Measurements from ENCODE around the gene KCNK3. TPM values are rescaled to one million over a fixed set of nuclear protein-coding genes. Genes with fewer than 3 reads are reported as not detected.

The KCNK3 gene
- total and polyA plus RNA-seq, 10 of the 15 experiments (the other 5 are each of a cell fraction or from before 2014, with no cell fraction given) = 0.13 TPM; not detected in 9

- no peak for TF ChIP-seq CUX1 (IDR thresholded peaks at IDR 0.05; ENCODE audit: insufficient replicate concordance, low read depth, low read length)
Observed at GRCh38 chr2:26652361-26653041, 40.0 kb upstream of the KCNK3 start (continued).

- H3K27ac ChIP-seq (ENCODE audit: control insufficient read depth, insufficient read depth) = no peak overlapping the region
- no peak overlapping the region for H3K4me3 ChIP-seq
- no peaks in the 10 kb centered on the region for H3K36me3 ChIP-seq (ENCODE audit: control insufficient read depth in 2 of 2, insufficient read depth in 2 of 2, low read length in 1 of 2)
- SMC1A ChIA-PET (ENCODE audit: uncharacterized antibody, unreplicated experiment) = no interaction called here
- H3K4me2 ChIP-seq (ENCODE audit: control insufficient read depth, insufficient read depth) = no peak overlapping the region
- no peaks in the 10 kb centered on the region for H4K20me1 ChIP-seq (ENCODE audit: control insufficient read depth, insufficient read depth)
- 10% methylated on average over 11 of the region's 13 CpGs for WGBS (ENCODE audit: insufficient coverage, insufficient replicate concordance, low lambda C conversion rate, missing lambda C conversion rate)
- no peak for DNase-seq (ENCODE audit: low read depth, low spot score)
- no peak for ATAC-seq
- peaks cover 0 to 3% of the 10 kb centered on the region in 2 experiments; a peak in 1 of 4 replicates for H3K27me3 ChIP-seq (replicated peaks in 1 of 2; ENCODE audit: control insufficient read depth in 2 of 2, insufficient read depth in 2 of 2, low read length in 1 of 2)
- no peaks in the 10 kb centered on the region for H3K4me1 ChIP-seq (ENCODE audit: control insufficient read depth, insufficient read depth, low read length)
- FAIRE-seq = no peak
- no peaks in the 10 kb centered on the region for H3K79me2 ChIP-seq (ENCODE audit: control insufficient read depth, insufficient read depth, low read length)
- intact Hi-C loops (cut with micrococcal nuclease; ENCODE audit: unreplicated experiment) = no loop called here
- in situ Hi-C loops (cut with MboI) = no loop called here
- no peak overlapping the region for H2AFZ ChIP-seq (ENCODE audit: control insufficient read depth, low read depth, low read length)
- no TSS peak for BruUV-seq (replicated peaks)
- no peaks in the 10 kb centered on the region; the same call in 2 of the 3 replicates for H3K9me3 ChIP-seq (replicated peaks; ENCODE audit: control insufficient read depth, insufficient read depth, low read length)
- POLR2A ChIA-PET = no interaction called here
- CTCF ChIA-PET = no interaction called here
- RAD21 ChIA-PET (ENCODE audit: unreplicated experiment) = no interaction called here
- H3K9ac ChIP-seq (ENCODE audit: control insufficient read depth, insufficient read depth, low read length) = no peak overlapping the region
- no peak for TF ChIP-seq IKZF1 (conservative IDR thresholded peaks at IDR 0.05)
- no peak for TF ChIP-seq PML (IDR thresholded peaks at IDR 0.05; ENCODE audit: low read length)
- no peak for TF ChIP-seq YBX1 (IDR thresholded peaks at IDR 0.05)
- no peak for TF ChIP-seq PAX8 (IDR thresholded peaks at IDR 0.05)
- TF ChIP-seq STAT3 (IDR thresholded peaks at IDR 0.05; ENCODE audit: low read depth, low read length) = no peak
- TF ChIP-seq EGR1 (IDR thresholded peaks at IDR 0.05; ENCODE audit: borderline replicate concordance in 1 of 2, low read depth in 2 of 2, low read length in 2 of 2) = no peak
- no peak for TF ChIP-seq TCF12 (IDR thresholded peaks at IDR 0.05; ENCODE audit: low read depth, low read length)
- TF ChIP-seq RCOR1 (conservative IDR thresholded peaks at IDR 0.05; ENCODE audit: low read depth, low read length) = no peak
- TF ChIP-seq EED (IDR thresholded peaks at IDR 0.05; ENCODE audit: low read depth) = no peak
- TF ChIP-seq NBN (IDR thresholded peaks at IDR 0.05) = no peak
- no peak for TF ChIP-seq RAD51 (IDR thresholded peaks at IDR 0.05)
- TF ChIP-seq EZH2 (IDR thresholded peaks at IDR 0.05; ENCODE audit: borderline replicate concordance, control insufficient read depth, low read depth, low read length) = no peak
- no peak for TF ChIP-seq NRF1 (conservative IDR thresholded peaks at IDR 0.05; ENCODE audit: low read depth, low read length)
- TF ChIP-seq PAX5 (IDR thresholded peaks at IDR 0.05; ENCODE audit: borderline replicate concordance, low read depth, low read length) = no peak
- TF ChIP-seq MTA2 (IDR thresholded peaks at IDR 0.05; ENCODE audit: low read depth) = no peak
- TF ChIP-seq PKNOX1 (IDR thresholded peaks at IDR 0.05) = no peak
Observed at GRCh38 chr2:26653207-26654060, 39.1 kb upstream of the KCNK3 start.
